ENCODE data around the gene SLC35B4.

SLC35B4 gene

GRCh38 chr7:134350709-134351108 lies 34.0 kb upstream of the SLC35B4 start:
- H3K4me3 ChIP-seq (replicated peaks; ENCODE audit: low read depth, low read length) = no peak overlapping the region
- no peak for TF ChIP-seq CTCF (IDR thresholded peaks at IDR 0.05; ENCODE audit: low read length, missing control alignments)
- no peak for DNase-seq (ENCODE audit: low read depth)

DNA sequence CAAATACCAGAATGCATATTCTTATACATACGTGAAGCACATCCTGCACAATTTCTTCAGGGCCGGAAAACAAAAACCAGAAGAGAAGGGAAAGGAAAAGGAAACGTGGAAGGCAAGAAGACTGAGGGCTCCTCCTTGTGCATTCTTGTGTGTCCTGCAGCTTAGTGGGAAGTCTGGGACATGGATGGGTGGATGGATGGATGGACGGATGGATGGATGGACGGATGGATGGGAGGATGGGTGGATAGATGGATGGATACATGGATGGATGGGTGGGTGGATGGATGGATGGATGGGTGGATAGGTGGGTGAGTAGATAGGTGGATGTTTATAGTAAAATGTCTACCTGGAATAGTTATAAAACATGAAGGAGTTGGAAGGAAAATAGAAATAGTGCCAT lies 30.8 kb upstream of the SLC35B4 start:
- no peak for TF ChIP-seq CTCF (IDR thresholded peaks at IDR 0.05; ENCODE audit: low read length, missing control alignments)
- no peak for DNase-seq (ENCODE audit: low read depth)
- H3K4me3 ChIP-seq (replicated peaks; ENCODE audit: low read depth, low read length) = no peak overlapping the region

GRCh38 chr7:134343796-134344195 lies 27.1 kb upstream of the SLC35B4 start:
- no peak overlapping the region for H3K4me3 ChIP-seq (replicated peaks; ENCODE audit: low read depth, low read length)
- TF ChIP-seq CTCF (IDR thresholded peaks at IDR 0.05; ENCODE audit: low read length, missing control alignments) = no peak
- no peak for DNase-seq (ENCODE audit: low read depth)

- DNase-seq (ENCODE audit: low read depth) = no peak
- no peak for TF ChIP-seq CTCF (IDR thresholded peaks at IDR 0.05; ENCODE audit: low read length, missing control alignments)
- no peak overlapping the region for H3K4me3 ChIP-seq (replicated peaks; ENCODE audit: low read depth, low read length)
Measured at GRCh38 chr7:134343136-134343535, 26.4 kb upstream of the SLC35B4 start.

- DNase-seq (ENCODE audit: low read depth) = no peak
- H3K4me3 ChIP-seq (replicated peaks; ENCODE audit: low read depth, low read length) = no peak overlapping the region
- TF ChIP-seq CTCF (IDR thresholded peaks at IDR 0.05; ENCODE audit: low read length, missing control alignments) = no peak
Measured at GRCh38 chr7:134339475-134339874, 22.7 kb upstream of the SLC35B4 start.

GRCh38 chr7:134337980-134338379 lies 21.2 kb upstream of the SLC35B4 start:
- no peak for DNase-seq (ENCODE audit: low read depth)
- no peak for TF ChIP-seq CTCF (IDR thresholded peaks at IDR 0.05; ENCODE audit: low read length, missing control alignments)
- H3K4me3 ChIP-seq (replicated peaks; ENCODE audit: low read depth, low read length) = no peak overlapping the region

DNA sequence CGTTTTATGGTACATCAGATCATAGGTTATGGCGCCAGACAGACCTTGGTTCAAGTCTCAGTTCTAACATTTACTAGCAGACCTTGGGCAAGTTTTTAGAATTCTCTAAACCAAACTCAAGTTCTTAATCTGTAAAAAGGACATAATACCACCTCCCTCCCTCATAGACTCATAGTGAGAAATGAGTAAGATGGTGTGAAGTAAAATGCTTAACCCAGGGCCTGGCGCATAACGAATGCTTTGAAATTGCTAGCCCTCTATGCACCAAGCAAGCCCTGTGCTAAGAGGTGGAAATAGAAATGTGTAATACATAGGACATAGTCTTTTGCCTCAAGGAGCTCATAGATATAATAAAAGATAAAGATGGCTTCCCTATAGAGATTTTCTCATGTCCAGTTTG lies 17.7 kb upstream of the SLC35B4 start:
- DNase-seq (ENCODE audit: low read depth) = no peak
- H3K4me3 ChIP-seq (replicated peaks; ENCODE audit: low read depth, low read length) = no peak overlapping the region
- no peak for TF ChIP-seq CTCF (IDR thresholded peaks at IDR 0.05; ENCODE audit: low read length, missing control alignments)

Measured in fibroblast of pulmonary artery (primary cell).